ENCODE measurements around the gene LAMA2.

The LAMA2 gene

GRCh38 chr6:129446272-129447197, 563.6 kb downstream of the LAMA2 start:
- no peak for DNase-seq
- in situ Hi-C loops (cut with MboI; ENCODE audit: low pct_unique_long_range_greater_than_20kb, low sequenced_read_pairs) = no loop called here

GRCh38 chr6:129447198-129447565, 564.2 kb downstream of the LAMA2 start:
- in situ Hi-C loops (cut with MboI; ENCODE audit: low pct_unique_long_range_greater_than_20kb, low sequenced_read_pairs) = no loop called here
- DNase-seq = no peak

GRCh38 chr6:129448965-129449364, 566.0 kb downstream of the LAMA2 start:
- in situ Hi-C loops (cut with MboI; ENCODE audit: low pct_unique_long_range_greater_than_20kb, low sequenced_read_pairs) = no loop called here
- DNase-seq = no peak

GRCh38 chr6:129451187-129451586, 568.2 kb downstream of the LAMA2 start:
- no peak for DNase-seq
- in situ Hi-C loops (cut with MboI; ENCODE audit: low pct_unique_long_range_greater_than_20kb, low sequenced_read_pairs) = no loop called here

- in situ Hi-C loops (cut with MboI; ENCODE audit: low pct_unique_long_range_greater_than_20kb, low sequenced_read_pairs) = no loop called here
- DNase-seq = no peak
These were observed 570.1 kb downstream of the LAMA2 start for GRCh38 chr6:129453073-129453472.

- DNase-seq = no peak
- in situ Hi-C loops (cut with MboI; ENCODE audit: low pct_unique_long_range_greater_than_20kb, low sequenced_read_pairs) = no loop called here
These were observed 571.5 kb downstream of the LAMA2 start for GRCh38 chr6:129454488-129454887.

GRCh38 chr6:129455126-129455769, 572.3 kb downstream of the LAMA2 start:
- in situ Hi-C loops (cut with MboI; ENCODE audit: low pct_unique_long_range_greater_than_20kb, low sequenced_read_pairs) = no loop called here

GRCh38 chr6:129460221-129460620, 577.3 kb downstream of the LAMA2 start:
- in situ Hi-C loops (cut with MboI; ENCODE audit: low pct_unique_long_range_greater_than_20kb, low sequenced_read_pairs) = no loop called here
- DNase-seq = no peak

More at GRCh38 chr6:129455126-129455769, 572.3 kb downstream of the LAMA2 start:
- DNase-seq = no peak

- in situ Hi-C loops (cut with MboI; ENCODE audit: low pct_unique_long_range_greater_than_20kb, low sequenced_read_pairs) = no loop called here
- no peak for DNase-seq
These were observed 586.2 kb downstream of the LAMA2 start for GRCh38 chr6:129469070-129469662.

- DNase-seq = no peak
- in situ Hi-C loops (cut with MboI; ENCODE audit: low pct_unique_long_range_greater_than_20kb, low sequenced_read_pairs) = no loop called here
These were observed 589.3 kb downstream of the LAMA2 start for GRCh38 chr6:129472239-129472638.

GRCh38 chr6:129473546-129473945, 590.6 kb downstream of the LAMA2 start:
- DNase-seq = no peak
- in situ Hi-C loops (cut with MboI; ENCODE audit: low pct_unique_long_range_greater_than_20kb, low sequenced_read_pairs) = no loop called here

GRCh38 chr6:129475477-129476247, 592.7 kb downstream of the LAMA2 start:
- in situ Hi-C loops (cut with MboI; ENCODE audit: low pct_unique_long_range_greater_than_20kb, low sequenced_read_pairs) = no loop called here
- DNase-seq = no peak

GRCh38 chr6:129476248-129476564, 593.3 kb downstream of the LAMA2 start:
- DNase-seq = no peak

GRCh38 chr6:129476810-129477209, 593.9 kb downstream of the LAMA2 start:
- no peak for DNase-seq
- in situ Hi-C loops (cut with MboI; ENCODE audit: low pct_unique_long_range_greater_than_20kb, low sequenced_read_pairs) = no loop called here

More at GRCh38 chr6:129476248-129476564, 593.3 kb downstream of the LAMA2 start:
- in situ Hi-C loops (cut with MboI; ENCODE audit: low pct_unique_long_range_greater_than_20kb, low sequenced_read_pairs) = no loop called here

- in situ Hi-C loops (cut with MboI; ENCODE audit: low pct_unique_long_range_greater_than_20kb, low sequenced_read_pairs) = no loop called here
- no peak for DNase-seq
These were observed 595.4 kb downstream of the LAMA2 start for GRCh38 chr6:129478379-129478778.

GRCh38 chr6:129481706-129482105, 598.8 kb downstream of the LAMA2 start:
- no peak for DNase-seq
- in situ Hi-C loops (cut with MboI; ENCODE audit: low pct_unique_long_range_greater_than_20kb, low sequenced_read_pairs) = no loop called here

GRCh38 chr6:129485746-129486145, 602.8 kb downstream of the LAMA2 start:
- in situ Hi-C loops (cut with MboI; ENCODE audit: low pct_unique_long_range_greater_than_20kb, low sequenced_read_pairs) = no loop called here

GRCh38 chr6:129486327-129486726, 603.4 kb downstream of the LAMA2 start:
- DNase-seq = no peak
- in situ Hi-C loops (cut with MboI; ENCODE audit: low pct_unique_long_range_greater_than_20kb, low sequenced_read_pairs) = no loop called here

More at GRCh38 chr6:129485746-129486145, 602.8 kb downstream of the LAMA2 start:
- DNase-seq = no peak

- no peak for DNase-seq
- in situ Hi-C loops (cut with MboI; ENCODE audit: low pct_unique_long_range_greater_than_20kb, low sequenced_read_pairs) = no loop called here
These were observed 605.4 kb downstream of the LAMA2 start for GRCh38 chr6:129488313-129488712.
